HG03039 (cell line): ENCODE results near the gene CD79A.

Source experiments
- ATAC-seq: cut with Tn5 transposase; IDR thresholded peaks from one replicate; pipeline ENCODE4 v1.9.1; 2021; ENCODE audit warnings: mild to moderate bottlenecking, moderate library complexity; ENCODE audit not compliant: unreplicated experiment

The CD79A gene

DNA sequence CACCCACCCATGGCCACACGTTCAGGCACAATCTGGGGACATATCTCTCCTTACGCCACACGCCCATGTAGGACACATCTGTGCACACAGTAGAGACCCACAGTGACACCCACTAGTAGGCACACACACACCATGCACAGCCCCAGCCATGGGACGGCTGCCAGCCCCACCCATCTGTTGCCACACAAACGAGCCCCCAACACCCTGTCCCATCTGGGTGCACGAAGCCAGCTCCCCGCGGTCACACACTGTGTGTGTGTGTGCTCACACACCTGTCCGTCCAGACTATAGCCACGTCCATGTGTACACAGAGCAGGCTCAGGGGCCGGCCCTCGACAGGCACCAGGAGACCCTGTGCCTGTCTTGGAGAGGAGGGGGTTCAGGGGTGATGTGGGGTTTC is 40.6 kb downstream of the CD79A start:
- ATAC-seq = no peak

DNA sequence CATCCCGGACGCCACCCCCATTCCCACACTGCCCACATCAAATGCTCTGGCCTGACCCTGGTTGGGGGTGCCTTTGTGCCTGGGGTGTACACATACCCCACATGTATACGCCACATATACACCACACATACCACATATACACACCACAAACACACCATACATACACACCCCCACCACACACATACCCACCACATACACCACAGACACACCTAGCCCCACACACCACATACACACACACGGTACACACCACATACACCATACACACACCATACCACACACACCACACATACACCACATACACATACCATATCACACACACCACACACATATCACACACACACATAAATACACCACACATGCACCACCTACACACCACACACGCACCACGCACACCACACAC is 41.0 kb downstream of the CD79A start:
- no peak for ATAC-seq

DNA sequence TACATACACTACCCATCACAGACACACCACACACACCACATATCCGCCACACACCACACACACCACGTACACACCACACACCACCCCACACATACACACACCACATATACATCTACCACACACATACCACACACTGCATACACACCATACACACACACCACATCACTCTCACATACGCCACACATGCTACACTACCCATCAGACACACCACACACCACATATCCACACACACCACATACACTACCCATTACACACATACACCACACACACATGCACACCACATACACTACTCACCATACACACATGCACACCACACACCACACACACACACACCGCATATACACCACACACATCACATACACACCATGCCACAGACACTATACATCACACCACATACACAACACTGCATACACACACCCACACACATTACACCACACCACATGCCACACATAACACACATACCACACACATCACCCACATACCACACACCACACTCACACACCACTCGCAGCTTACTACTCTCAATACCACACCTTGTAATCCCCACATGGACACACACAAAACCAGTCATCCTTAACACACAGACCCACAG is 41.7 kb downstream of the CD79A start:
- no peak for ATAC-seq

DNA sequence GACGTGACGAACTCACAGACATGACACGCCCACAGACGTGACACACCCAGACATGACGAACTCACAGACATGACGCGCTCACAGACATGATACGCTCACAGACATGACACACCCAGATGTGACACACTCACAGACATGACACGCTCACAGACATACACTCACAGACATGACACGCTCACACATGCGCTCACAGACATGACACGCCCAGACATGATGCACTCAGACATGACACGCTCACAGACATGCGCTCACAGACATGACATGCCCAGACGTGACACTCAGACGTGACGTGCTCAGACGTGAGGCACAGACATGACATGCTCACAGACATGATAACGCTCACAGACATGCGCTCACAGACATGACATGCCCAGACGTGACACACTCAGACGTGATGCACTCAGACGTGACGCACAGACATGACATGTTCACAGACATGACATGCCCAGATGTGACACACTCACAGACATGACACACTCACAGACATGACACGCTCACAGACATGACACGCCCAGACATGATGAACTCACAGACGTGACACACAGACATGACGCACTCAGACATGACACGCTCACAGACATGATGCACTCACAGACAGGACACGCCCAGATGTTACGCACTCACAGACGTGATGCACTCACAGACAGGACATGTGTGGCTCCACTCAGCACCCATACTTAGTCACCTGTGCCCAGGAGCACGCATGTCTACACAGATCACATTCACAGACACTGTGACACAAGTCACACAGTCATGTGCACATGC is 43.1 kb downstream of the CD79A start:
- no peak for ATAC-seq

DNA sequence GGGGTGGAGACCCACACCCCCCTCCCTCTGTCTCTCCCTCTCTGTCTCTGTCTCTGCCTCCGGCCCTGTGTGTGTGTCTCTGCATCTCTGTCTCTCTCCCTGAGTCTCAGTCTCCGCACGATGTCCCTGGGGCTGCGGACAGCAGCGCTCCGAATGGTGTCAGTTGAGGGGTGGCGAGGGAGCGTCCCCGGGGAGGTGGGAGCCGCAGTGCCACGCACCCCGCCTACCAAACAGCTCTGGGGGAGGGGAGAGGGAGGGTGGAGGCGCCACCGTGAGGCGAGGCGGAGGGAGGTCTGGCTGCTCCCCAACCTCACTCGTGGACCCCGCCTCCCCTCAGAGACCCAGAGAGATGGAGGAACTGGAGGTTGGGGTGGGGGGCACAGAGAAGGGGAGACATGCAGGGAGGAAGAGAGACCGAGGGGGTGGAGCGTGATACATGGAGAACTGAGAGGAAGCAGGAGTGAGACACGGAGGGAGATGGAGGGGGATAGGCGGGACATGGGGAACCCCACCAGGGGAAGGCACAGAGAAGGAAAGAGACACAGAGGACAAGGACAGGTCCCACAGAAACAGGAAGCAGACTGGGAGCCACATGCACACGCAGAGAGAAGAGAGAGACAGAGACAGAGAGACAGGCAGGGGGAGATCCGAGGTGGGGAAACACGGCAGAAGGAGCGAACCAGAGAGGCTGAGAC is 44.0 kb downstream of the CD79A start:
- no peak for ATAC-seq

DNA sequence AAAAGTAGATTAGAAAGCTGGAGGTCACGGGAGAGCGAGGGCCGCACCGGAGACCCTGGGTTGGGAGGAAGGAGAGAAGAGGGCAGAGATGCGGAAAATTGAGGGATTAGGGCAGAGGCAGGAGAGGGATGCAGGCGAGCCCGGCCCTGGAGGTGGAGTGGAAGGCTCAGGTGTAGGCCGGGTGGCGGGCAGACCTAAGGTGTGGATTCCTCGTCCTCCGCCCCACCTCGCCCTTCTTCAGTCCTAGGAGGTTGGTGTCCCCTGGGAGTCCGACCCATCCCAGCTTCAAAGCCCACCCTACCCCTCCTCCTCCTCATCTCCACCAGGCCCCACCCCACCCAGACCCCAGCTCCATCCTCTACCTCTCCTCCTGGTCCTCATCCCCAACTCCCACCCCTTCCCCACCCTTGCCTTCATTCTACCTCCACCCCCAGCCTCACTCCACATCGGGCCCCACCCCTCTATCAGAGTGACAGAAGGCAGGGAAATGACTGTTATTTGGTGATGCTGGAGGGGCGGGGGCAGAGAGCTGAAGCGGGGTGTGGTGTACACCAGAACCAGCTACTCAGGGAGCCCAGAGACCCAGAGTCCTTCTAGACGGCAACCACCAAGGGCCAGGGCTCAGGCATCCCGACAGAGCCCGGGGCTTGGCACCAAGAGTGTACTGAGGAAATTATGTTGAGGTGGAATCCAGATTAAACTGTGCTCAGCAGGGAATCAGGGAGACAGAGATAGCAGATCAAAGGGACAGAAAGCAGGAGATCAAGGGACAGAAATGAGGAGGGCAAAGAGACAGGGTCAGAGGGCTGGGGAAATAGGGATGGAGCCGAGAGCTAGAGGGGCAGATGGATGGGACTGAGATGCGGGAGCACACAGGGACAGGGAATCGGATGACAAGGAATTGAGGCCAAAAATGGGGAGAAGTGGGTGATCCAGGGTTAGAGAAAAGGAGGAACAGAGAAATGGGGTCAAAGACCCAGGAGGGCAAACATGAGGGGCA is 44.8 kb downstream of the CD79A start:
- ATAC-seq = no peak

DNA sequence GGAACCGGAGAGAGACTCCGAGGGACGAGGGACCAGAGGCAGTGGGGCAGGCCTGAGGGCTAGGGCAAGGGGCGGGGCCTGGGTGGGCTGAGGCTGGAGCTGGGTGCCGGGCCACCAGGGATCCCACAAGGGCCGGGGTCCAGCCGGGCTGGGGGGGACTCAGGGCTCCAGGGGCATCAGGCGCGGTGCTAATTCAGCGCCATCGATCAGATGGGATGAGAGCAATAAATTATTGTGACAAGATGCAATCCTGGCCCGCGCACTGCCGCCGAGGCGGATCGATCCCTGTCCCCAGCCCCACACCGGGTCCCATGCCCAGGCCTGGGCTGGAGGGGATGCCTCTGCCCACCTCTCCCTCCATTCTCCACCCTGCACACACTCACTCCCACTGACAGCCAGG is 45.5 kb downstream of the CD79A start:
- no peak for ATAC-seq

DNA sequence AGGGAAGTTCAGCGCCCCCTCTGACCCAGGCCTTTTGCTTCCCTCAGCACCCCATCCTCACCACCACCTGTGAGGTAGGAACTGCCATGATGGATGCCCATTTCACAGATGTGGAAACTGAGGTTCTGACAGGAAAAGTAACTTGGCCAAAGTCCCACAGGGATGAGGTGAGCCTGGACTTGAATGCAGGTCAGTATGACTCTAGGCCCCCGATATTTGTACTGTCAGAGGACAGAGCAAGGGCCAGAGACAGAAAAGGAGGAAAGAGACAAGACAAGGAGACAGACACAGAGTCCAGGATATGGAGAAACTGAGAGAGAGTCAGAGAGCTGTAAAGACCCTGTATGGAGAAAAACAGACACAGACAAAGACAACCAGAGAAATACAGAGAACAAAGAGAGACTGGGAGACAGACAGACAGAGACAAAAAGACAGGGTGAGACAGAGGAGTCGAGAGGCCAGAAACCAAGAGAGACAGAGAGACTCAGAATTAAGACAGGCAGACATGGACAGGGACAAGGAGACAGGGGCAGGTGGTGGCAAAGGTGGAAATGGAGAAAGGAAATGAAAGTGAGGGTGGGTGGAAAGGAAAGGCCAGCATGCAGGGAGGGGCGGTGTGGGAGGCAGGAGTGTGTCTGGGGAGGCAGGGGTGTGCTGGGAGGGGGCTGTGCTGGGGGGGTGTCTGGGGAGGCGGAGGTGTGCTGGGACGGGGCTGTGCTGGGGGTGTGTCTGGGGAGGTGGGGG is 46.1 kb downstream of the CD79A start:
- ATAC-seq = no peak

DNA sequence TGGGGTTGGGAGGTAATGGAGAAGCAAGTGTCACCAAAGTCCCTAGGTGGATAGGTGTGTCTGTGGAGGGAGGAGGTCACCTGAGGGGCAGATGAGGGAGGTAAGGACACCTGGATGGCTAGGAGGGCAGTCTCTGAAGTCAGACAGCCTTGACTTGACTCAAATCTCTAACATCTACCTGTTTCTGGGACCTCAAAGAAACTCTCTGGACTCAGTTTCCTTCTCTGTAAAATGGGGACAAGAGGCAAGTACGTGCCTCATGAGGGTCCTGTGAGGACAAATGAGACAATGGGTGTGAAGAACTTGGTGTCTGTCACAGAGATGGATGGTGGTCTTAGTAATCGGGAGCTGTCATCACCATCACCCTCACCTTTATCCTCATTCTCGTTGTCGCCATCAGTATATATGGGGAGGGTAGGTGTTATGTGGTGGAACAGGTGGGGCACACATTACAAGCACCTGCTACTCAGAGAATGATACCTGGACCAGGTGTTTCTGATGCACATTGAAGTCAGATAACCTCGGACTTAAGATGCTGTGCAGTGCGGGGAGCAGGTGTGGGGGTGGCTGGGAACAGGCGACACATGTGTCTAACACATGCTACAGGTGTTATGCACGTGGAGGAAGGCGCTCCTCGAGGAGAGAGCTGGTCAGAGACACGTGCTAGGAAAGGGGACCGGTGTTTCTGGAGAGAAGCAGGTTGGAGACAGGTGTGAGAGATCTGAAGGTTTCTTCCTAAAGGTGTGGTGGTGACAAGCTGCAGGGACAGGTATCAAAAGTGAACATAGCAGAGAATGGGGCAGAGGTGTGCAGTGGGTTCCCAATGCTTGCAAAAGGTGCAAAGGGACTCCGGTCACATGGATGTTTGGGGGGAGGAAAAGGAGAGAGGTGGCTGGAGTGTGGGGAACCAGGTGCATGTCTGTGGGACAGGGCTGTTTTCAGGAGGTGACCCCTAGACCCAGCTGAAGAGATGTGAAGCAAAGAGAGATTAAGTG is 47.4 kb downstream of the CD79A start:
- ATAC-seq = no peak

DNA sequence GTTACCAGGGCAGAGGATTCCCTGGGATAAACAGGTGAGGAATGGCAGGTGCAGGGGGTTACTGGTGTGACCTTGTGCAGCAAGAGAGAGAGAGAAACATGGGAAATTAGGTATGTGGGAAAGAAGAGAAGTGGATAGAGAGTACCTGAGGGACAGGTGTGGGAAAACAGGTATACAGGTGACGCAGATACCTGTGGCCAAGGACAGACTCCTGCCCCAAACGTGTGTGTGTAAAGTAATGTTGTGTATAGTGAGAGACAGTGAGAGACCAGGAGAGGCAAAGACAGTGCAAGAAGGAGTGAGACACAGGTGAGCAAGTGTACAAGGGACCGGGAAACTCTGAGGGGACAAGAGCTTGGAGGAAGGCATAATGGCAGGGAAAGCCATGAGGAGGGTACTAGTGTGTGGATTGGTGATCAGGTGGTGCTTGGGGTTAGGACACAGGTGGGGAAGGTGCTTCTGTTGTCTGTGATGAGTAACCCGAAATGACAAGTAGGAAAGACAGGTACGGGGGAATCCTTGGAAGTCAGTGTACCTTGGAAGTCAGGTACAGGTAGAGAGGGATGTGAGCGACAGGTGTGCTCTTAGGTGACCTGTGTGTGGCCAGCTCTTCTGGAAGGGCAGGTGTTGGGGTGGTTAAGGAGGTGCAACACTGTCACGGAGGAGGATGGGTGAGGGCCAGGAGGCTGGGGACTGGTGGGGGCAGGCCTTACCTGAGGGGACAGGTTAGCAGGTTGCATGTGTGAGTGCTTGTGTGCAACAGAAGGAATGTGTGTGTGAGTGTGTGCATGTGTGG is 48.3 kb downstream of the CD79A start:
- ATAC-seq = no peak

DNA sequence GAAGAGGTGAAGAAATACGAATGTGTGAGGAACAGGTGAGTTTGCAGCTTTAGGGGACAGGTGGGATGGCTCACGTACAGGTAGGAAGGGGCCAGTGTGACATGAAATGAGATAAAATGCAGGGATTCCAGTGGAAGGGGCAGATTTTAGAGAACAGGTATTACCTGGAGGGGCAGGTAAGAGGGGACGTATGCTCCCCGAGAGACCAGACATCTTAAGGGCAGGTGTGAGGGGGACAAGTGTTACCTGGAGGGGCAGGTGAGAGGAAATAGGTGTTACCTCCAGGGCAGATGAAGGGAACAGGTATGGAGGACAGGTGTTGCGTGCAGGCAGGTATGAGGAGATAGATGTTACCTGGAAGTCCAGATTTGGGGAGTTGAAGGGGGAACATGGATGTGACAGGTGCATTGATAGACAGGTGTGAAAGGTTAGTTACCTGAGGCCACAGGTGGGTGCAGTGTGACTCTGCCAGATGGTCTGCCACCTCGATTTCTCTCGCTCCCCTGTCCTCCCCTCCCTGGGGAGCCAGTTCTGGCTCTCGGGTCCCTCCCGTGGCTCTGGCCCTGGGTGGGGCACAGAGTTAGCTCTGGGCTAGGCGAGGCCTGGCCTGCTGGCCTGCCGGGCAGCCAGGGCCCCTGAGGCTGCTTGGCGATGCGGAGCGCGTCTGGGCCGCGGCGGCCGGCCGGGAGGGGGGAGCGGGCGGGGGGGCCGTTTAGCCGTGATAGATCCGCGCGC is 49.1 kb downstream of the CD79A start:
- no peak for ATAC-seq

DNA sequence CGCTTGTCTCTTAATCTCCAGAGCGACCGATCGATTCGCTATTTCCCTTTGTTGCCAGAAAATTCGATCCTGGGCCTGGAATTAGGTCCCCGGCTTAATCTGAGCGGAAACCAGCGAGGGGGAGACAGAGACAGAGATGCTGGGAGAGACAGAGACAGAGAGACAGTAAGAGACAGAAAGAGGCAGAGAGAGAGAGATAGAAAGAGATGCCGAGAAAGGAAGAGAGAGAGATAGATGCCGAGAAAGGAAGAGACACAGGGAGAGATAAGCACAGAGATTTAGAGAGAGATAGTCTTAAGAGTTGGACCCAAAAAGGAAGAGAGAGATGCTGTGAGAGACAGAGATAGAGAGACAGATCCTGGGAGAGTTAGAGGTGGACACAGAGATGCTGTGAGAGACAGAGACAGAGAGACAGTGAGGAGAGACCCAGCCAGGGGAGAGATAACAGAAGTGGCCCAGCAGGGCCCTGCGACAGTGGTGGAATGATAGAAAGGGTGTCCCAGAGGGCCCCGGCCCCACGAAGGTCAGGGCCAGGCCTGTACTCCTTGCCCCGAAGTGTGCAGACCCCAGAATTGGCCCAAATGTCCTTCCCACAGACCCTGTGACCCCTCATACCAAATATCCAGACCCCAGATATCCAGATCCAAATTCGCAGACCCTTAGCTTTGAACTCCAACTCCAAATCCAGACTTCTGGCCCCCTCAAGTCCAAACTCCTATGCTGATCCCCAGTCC is 49.9 kb downstream of the CD79A start:
- no peak for ATAC-seq

DNA sequence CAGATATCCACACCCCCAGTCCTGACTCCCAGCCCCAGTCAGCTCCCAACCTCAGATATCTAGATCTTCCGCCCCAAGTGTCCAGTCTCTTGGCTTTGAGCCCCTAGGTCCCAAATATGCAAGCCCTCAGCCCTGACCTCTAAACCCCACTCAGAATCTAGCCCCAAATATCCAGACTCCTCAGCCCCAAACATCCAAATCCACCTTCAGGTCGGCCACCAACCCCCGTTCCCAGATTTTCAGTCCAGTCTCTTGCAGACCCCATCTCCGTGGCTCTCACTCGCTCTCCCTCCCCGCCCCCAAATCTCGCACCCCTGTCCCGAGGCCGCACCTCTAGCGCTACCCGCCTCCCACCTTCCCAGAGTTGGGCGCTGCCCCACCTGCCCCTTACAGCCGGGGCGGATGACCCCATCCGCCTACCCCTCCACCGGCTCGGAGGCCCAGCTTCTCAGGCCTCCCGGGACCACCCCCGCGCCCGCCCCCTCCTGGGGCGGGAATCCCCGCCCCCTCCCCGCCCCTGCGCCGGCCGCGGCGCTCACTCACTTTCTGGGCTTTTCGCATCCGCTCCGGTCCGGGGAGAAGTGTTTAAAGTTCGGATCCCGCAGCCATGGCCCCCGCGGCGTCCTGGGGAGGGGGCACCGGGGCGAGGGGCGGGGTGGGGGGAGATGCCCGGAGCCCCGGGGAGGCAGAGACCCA is 50.6 kb downstream of the CD79A start:
- no peak for ATAC-seq

DNA sequence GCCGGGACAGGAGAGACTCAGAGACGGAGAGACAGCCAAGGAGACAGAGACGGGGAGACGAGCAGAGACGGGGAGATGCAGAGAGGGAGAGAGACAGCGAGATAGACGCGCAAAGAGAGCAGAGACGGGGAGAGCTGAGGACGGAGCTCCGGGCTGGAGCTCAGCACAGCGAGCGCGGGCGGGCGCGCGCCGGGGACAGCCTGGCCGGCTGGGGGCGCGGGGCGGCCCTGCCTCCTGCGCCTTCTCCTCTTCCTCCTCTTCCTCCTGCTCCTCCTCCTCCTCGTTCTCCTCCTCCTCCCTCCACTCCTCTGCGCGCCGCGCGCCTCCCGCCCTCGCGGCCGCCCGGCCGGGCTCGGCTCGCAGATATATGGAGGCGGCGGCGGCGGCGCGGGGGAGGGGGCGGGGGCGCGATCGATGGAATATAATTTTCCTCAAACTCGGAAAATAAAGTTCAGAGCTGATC is 51.2 kb downstream of the CD79A start, which contains the start of gene ERFL:
Gene ERFL, minus strand, starts transcription at position 229 of the 463 bp plus-strand sequence. CDS start 15,530 bp downstream, outside the sequence.
- no peak for ATAC-seq

DNA sequence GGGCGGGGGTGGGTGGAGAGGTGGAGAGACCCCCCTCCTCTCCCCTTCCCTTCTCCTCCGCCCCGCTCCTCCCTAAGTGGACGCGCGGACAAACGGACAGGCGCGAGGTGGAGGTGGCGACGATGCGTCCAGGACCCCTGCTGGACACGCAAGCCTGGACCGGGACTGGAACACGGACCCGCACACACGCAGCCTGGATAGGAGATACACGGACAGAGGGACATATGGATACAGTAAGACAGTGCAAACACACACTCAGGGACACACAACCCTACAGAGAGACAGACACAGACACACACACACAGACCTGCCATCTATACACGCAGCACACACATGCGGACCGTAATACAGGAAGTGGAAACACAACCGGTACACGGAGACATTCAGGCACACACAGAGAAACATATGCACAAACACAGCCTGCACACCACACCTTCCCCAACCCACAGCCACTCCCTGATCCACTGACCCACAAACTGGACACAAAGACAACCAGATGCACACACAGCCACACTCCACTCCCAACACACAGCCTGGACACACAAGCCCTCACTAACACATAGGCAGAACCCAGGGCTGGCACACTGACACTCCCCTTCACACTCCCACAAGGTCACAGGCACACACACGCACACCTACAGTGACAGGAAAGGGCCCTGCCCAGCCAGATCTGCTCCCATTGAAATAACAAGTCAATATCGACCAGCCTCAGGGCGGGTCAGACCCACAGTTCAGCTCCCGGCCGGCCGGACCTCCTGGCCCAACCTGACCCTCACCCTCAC is 51.9 kb downstream of the CD79A start:
- no peak for ATAC-seq
